ENCODE measurements around the gene GYG1.

GRCh38 chr3:149019580-149019979 is 28.2 kb downstream of the GYG1 start:
- no peak for TF ChIP-seq CTCF (IDR thresholded peaks at IDR 0.05)
- no peak for TF ChIP-seq POLR2A (IDR thresholded peaks at IDR 0.05)
